ENCODE measurements around the gene ALOX15.
"Not testable (repeated sequence)": the region's sequence is repeated elsewhere in the genome, so short reads cannot be mapped to it uniquely, and the experiment has no call there.

ALOX15 gene, protein sequence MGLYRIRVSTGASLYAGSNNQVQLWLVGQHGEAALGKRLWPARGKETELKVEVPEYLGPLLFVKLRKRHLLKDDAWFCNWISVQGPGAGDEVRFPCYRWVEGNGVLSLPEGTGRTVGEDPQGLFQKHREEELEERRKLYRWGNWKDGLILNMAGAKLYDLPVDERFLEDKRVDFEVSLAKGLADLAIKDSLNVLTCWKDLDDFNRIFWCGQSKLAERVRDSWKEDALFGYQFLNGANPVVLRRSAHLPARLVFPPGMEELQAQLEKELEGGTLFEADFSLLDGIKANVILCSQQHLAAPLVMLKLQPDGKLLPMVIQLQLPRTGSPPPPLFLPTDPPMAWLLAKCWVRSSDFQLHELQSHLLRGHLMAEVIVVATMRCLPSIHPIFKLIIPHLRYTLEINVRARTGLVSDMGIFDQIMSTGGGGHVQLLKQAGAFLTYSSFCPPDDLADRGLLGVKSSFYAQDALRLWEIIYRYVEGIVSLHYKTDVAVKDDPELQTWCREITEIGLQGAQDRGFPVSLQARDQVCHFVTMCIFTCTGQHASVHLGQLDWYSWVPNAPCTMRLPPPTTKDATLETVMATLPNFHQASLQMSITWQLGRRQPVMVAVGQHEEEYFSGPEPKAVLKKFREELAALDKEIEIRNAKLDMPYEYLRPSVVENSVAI

DNA sequence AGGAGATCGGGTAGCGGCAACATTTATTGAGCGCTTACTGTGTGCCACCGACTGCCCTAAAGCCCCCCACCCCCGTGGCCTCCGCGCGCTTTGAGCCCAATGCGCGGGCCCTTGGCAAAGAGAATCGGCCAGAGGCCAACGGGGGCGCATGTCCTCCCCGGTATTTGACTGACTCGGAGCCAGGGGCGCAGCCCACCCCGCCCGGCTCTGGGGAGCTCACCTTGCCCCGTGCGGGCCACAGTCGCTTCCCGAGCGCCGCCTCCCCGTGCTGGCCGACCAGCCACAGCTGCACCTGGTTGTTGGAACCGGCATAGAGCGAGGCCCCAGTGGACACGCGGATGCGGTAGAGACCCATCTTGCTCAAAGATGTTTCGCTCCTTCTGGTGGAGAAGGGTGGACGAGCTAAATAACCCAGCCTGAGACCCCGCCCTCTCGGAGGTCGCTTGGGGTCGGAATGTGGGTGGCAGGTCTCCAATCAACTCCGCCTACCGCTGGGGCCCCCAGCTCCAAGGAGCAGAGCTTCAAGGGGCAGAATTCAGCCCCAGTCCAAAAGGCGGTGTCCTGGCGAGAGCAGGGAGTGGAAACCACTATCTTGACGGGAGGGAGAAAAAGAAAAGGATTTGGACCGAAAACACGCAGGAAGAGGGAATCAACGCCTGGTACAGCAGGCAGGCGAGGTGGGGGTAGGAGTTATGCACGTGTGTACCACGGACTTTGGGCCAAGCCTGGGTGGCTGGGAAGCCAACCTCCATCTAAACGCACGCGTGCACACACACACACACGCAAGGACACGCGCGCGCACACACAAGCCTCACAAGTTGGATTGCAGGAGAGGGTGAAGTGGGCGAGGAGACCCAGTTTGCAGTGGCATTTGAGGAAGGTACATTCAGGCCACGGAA is at the start of gene ALOX15:
ALOX15 (minus strand) TSS at position 382 of the 899 bp plus-strand sequence; CDS start at position 355, 27 bp downstream.
- Histone ChIP-seq H3K27ac (no peak within 1 kb of the TSS), H3K4me3 (no peak within 1 kb of the TSS)

DNA sequence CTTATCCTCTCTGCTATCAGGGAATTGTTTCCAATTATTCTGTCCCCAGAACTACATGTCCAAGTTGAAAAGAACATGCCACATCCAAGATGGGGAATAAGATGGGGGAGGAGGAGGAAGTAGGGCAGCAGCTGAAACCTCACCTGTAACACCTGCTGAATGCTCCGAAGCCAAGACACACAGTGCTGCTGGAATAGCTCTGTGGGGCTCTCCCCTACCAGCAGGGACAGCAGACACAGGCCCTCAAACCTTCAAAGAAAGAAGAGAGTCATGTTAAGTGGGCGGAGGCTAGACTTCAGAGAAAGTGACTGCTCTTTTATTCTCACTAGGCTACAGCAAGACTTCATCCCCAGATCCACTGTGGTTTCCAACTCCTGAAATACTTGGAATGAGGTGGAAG is 49.3 kb upstream of the ALOX15 start:
- no peak overlapping the region for H3K4me3 ChIP-seq
- H3K27ac ChIP-seq = no peak overlapping the region

DNA sequence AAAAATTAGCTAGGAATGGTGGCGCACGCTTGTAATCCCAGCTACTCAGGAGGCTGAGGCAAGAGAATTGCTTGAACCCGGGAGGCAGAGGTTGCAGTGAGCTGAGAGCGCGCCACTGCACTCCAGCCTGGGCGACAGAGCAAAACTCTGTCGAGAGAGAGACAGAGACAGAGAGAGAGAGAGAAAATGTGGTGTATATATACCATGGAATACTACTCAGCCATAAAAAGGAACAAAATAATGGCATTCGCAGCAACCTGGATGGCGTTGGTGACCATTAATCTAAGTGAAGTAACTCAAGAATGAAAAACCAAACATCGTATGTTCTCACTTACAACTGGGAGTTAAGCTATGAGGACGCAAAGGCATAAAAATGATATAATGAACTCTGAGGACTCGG is 48.4 kb upstream of the ALOX15 start:
- not testable (repeated sequence) for H3K27ac ChIP-seq, H3K4me3 ChIP-seq

DNA sequence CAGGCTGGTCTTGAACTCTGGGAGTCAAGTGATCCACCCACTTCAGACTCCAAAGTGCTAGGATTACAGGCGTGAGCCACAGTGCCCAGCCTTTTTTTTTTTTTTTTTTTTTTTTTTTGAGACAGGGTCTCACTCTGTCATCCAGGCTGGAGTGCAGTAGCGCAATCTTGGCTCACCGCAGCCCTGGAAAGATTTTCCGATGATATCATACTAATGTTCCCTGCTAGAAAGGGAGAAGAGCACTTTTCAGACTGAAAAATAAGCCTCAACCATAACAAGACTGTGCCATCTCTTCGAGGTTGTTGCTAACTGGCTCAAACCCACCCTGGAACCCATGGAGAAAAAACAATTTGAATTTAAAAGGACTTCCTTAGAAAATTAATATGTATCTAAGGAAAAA is 42.3 kb upstream of the ALOX15 start:
- peak overlapping the region in 1 of 21 experiments; percentile 35 for H3K27ac ChIP-seq
- H3K4me3 ChIP-seq = not testable (repeated sequence)

DNA sequence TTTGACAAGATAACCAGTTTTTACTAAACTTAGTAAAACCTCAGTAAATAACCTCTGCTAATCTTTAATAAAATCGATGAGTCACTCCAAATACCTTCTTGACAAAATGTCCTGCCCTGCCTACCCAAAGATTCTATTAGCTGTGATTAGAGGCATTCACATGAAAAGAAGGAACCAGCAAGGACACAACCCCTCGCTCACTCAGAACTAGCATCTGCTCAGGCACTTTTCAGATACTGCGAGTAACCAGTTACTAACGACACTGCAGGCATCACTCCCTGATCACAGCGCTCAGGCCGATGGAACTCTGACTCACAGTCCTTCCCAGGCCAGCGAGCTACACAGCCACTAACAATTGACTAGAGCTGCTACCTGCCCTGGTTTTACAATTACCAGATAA is 38.2 kb upstream of the ALOX15 start:
- H3K27ac ChIP-seq = no peak overlapping the region
- H3K4me3 ChIP-seq = no peak overlapping the region

DNA sequence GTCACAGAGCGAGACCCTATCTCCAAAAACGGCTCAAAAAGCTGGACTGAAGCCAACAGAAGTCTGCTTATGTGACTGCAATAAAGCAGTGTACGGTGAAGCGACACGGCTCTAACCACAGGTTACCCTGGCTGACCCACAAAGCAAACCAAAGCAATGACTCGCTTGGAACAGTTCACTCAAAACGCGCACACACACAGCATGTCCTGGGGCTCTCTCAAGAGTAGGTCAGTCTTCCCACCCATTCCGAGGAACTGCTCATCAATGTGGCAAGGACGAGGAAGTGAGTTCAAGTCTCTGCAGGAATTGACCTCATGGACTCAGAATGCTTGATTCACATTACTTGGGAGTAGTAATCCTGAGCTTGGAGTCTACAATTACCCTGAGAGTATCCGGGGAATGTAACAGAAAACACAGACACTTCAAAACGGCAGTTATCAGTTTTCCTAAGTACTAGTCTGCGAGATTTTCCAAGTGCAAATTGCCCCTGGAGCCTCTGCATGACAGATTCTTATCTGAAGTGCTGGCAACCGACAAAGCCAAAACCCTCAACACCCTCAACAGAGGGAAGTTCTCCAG is 37.1 kb upstream of the ALOX15 start:
- Histone ChIP-seq H3K27ac (no peak overlapping the region), H3K4me3 (no peak overlapping the region)

DNA sequence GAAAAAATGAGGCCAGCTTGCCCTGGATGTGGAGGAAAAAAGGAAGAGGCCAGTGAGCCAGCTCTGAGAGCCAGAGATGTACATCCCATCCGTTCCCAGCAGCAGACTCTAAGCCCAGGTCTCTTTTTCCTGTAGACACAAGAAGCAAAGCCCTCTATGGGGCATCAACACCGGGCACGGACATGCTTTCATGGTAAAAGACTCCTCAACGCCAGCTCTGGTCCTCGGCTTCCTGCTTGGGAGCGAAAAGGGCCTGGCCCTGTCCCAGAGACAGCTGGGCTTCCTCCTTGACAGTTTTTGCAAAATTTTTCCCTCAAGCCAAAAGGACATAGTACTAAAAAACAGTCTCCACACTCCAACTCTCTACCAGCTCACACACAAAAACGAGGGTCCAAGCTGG is 35.3 kb upstream of the ALOX15 start:
- Histone ChIP-seq H3K4me3 (no peak overlapping the region), H3K27ac (no peak overlapping the region)

DNA sequence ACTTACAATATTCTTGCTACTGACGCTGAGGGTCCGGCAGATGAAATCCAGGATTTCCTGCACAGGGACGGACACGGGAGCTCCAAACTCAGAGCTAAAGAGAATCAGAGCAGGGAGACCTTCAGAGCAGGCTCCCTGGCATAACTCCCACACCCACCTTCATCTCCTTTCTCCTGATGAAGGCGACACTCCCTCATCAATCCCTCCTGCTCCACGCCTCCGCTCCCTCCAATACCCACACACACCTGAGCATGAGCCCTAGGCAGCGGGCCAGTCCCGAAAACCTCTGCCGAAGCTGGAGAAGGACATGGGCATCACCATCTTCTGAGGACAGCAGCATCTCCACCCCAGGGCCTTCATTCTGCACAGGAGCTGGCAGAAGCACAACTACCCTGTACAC is 34.3 kb upstream of the ALOX15 start:
- no peak overlapping the region for H3K4me3 ChIP-seq
- H3K27ac ChIP-seq = no peak overlapping the region

DNA sequence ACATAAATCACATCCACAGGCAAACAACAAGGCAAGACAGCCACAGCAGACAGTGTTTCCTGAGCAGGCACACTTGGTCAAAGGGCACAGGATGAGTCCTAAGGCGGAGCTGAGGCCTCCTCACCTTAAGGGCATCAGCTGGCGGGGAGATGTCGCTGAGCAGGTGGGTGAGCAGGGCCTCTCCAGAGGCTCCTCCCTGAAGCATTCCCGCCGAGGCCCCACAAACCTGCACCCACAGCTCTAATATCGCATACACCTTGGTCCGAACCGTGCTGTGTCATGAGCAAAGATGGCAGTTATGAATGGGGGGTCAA is 33.2 kb upstream of the ALOX15 start:
- H3K4me3 ChIP-seq = no peak overlapping the region
- H3K27ac ChIP-seq = no peak overlapping the region

DNA sequence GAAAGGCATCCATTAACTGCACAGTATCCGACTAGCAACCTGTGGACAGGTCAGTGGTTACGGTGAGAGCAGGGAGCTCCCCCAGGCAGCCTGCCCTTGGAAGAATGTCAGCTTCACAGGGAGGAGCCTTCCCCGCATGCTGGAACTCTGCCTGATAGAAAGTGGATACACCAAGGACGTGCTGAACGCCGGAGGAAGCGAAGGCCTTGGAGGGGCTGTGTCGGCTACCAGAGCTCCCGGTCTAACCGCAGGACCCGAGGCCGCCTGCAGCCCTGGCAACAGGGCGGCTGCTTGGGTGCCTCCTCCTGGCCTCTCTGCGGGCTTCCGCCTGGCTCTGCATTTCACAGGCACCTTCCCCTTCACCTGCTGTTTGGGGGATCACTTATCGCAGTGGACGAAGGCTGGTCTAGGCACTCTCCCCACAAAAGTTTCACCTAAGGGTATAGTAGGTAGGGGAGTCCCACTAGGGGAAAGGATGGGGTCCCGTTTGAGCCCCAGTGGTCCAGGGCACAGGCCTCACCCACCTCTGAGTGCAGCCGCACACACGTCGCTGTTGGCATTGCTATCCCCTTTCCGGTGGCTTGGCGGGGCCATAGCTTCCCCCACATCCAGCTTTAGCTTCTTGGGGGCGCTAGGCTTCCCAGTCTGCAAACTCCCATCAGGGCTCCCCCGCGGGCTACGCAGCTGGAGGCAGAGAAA is 32.7 kb upstream of the ALOX15 start:
- H3K4me3 ChIP-seq = no peak overlapping the region
- no peak overlapping the region for H3K27ac ChIP-seq

DNA sequence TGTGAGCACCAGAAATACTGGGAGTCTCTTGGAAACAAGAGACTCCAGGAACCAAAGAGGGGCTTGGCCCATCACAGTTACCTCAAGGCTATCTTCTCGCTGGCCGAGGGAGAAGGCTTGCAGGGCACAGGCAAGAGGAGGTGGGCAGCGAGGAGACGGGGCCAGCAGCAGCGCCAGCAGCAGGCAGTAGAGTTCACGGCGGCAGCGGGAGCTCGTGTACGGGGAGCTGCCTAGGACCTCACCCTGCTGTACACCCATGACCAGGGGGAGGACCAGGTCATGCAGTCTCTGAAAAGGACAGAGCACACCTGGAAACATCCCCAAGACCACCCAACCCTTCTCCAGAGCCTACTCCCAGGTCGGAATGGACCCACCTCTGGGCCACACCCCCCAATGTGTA is 31.7 kb upstream of the ALOX15 start:
- no peak overlapping the region for H3K4me3 ChIP-seq
- H3K27ac ChIP-seq = no peak overlapping the region

DNA sequence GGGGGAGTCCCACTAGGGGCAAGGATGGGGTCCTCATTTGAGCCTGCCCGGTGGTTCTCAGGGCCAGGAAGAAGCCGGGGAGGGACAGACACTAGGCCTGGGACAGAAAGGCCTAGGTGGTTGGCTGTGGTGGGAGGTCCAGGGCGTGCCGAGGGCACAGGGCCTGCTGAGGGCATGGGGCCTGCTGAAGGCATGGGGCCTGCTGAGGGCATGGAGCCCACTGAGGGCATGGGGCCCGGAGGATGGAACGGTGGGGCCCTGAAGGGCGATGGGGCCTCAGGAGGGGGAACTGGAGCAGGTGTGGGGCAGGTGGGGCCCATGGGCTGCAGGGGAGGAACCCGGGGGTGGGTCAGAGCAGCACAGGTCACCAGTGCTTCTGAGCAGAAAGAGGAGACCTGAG is 31.3 kb upstream of the ALOX15 start:
- Histone ChIP-seq H3K27ac (no peak overlapping the region), H3K4me3 (no peak overlapping the region)

DNA sequence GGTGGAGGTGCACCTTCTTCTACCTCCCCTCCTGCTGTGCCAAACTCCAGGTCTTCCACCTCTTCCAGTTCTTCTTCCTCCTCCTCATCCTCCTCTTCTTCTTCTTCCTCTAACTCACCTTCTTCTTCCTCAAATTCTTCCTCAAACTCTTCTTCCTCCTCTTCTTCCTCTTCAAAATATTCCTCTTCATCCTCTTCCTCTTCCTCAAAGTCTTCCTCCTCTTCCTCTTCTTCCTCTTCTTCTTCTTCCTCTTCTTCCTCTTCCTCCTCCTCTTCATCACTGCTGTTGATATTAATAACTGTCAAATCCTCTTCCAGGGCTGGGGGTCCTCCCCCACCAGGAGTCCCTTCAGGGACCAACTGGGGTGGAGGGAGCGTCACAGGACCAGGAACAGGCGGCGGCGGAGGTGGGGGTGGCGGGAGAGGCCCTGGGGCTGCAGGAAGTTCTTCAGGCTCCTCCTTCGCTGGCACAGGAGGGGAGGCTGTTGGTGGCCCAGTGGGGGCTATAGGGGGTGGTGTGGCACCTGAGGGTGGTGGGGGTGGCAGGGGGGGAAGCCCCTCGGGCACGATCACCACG is 30.7 kb upstream of the ALOX15 start:
- H3K4me3 ChIP-seq = no peak overlapping the region
- no peak overlapping the region for H3K27ac ChIP-seq

DNA sequence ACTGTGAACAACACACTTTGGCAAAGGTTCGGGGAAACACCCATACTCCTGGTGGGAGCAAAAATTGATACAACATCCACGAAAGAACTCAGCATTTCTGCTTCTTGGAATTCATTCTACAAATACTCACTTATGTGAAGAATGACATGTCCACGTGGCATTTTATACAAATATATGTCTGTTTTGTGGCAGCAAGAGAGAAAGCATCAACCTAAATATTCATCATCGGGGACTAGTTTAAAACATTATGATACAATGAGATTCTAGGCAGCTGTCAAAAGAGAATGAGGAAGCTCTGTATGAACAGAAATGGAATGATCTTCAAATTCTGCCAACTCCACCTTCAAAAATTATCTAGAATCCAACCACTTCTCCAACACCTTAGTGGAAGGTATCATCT is 25.7 kb upstream of the ALOX15 start:
- Histone ChIP-seq H3K4me3 (no peak overlapping the region), H3K27ac (no peak overlapping the region)

DNA sequence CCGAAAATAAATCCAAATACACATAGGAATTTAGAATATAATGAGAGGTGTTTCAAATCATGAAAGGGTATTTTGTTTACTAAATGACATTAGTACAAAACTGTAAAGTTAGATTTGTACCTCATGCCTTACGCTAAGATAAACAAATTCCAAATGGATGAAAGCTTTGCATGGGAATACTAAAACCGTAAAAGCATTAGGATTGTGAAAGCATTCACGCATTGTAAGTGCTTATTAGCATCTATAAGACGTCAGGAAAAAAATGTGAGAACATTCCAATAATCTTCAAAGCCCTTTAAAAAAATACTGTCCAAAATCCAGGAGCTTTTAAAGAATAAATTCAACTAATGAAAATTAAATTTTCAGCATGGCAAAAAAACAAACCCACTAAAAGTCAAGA is 24.8 kb upstream of the ALOX15 start:
- H3K4me3 ChIP-seq = no peak overlapping the region
- no peak overlapping the region for H3K27ac ChIP-seq

DNA sequence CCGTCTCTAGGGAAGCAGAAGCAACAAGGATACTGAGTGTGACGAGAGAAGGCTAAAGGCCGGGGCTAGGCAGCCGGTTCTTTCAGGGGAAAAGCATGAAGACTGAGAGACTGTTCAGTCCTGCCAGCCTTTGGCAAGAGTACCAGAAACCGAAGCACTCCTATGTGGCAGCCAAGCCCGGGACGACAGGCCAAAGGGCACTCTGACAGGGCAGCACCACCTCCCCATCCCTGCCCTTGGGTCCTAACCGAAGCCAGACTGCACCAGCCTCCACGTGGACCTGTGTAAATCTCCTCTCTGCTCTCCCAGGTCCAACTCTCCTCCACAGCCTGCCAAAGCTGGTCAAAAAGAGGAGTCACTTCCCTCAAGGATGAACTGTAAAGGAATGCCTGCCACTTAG is 23.5 kb upstream of the ALOX15 start:
- no peak overlapping the region for H3K27ac ChIP-seq

DNA sequence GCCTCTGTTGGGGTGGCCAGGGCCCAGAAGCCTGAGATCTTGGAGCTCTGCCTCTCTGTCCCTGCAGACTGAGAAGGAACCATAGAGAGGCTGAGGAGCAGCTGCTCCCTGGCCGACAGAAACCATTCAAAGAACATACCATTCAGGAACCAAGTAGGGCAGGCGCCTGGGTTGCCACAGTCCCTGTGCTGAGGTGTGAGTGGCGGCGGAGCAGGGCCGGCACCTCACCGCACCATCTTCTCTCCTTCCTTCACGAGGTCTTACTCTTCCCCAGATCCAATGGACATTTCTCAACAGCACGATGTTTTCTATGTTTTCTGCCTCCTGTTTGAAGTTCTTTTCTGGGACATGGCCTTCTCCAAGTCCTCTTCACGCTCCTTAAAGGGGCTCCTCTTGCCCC is 22.8 kb upstream of the ALOX15 start:
- H3K4me3 ChIP-seq = no peak overlapping the region
- H3K27ac ChIP-seq = no peak overlapping the region

More for the DNA sequence above, 23.5 kb upstream of the ALOX15 start:
- H3K4me3 ChIP-seq = no peak overlapping the region

DNA sequence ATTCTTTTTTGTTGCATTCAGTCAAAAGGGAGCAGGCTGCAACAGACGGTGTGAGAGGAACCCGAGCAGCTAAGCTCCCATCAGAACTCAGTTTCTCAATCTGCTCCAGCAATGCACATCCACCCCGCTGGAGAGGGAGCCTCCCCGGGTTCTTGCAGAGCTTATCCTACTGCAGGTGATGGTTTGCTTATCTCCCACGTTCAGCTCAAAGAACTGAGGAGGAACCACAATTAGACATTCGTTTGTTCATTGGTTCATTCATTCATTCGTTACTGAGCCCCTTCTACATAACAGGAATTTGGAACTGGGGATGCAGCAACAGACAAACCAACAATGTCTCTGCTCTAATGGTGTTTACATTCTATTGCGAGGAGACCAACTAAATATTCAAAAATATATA is 22.2 kb upstream of the ALOX15 start:
- no peak overlapping the region for H3K4me3 ChIP-seq
- no peak overlapping the region for H3K27ac ChIP-seq

DNA sequence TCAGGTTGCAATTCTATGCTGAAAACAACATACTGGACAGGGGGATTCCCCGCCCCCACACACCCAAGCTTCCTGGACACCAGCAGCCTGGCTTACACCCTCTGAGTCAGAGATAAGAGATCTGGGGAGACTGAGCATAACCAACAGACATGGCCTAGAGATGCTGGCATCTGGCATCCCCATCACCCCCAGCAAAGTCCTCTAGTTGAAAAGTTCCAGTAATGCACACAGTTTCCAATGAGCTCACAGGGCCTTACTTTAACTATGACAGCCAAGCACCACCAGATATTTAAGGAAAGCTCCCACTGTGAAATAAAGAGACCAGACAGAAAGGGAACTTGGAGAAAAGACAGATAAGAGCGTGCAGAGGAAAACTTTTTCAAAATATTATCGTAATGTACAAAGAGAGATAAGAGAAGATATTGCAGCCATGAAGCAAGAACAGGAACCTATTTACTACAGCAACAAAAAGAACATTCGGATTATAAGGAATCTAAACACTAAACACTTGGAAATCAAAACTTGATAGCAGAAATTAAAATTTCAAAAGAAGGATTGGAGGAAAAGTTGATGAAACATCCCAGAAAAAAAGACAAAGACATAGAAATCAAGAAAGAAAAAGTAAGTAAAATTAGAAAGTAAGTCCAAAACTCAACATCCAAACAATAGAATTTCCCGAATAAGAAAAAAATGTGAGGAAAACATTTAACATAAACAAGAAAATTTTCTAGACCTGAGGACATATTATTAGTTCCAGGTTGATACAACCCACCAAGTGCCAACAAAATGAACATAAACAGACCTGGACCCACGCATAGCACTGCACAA is 17.2 kb upstream of the ALOX15 start:
- Histone ChIP-seq H3K27ac (no peak overlapping the region), H3K4me3 (no peak overlapping the region)
